H9 (cell line): ENCODE data around the gene PLCXD3. TPM values are rescaled to one million over a fixed set of nuclear protein-coding genes. Genes with fewer than 3 reads are reported as not detected.

ENCODE experiments used
- DNase-seq: peaks from one replicate; pipeline ENCODE4 v3.0.0-alpha.2; 2017
- H2AFZ ChIP-seq: one replicate; pipeline ENCODE4 v1.6.1; 2013; ENCODE audit warnings: mild to moderate bottlenecking, low read length, control low read depth, moderate library complexity
- H2AK5ac ChIP-seq: 2 replicates; pipeline ENCODE4 v1.6.1; 2013; ENCODE audit warnings: low read length, control low read depth, mixed read lengths; ENCODE audit not compliant: insufficient read length
- H2BK120ac ChIP-seq: one replicate; pipeline ENCODE4 v1.6.1; 2013; ENCODE audit warnings: low read depth, mild to moderate bottlenecking, low read length, control low read depth, inconsistent platforms; ENCODE audit not compliant: poor library complexity, severe bottlenecking
- H2BK12ac ChIP-seq: 2 replicates; pipeline ENCODE4 v1.6.1; 2013; ENCODE audit warnings: low read length, control low read depth, mixed read lengths, low read depth; ENCODE audit not compliant: insufficient read length
- H2BK15ac ChIP-seq: 2 replicates; pipeline ENCODE4 v1.6.1; 2013; ENCODE audit warnings: low read depth, low read length, control low read depth
- H2BK20ac ChIP-seq: one replicate; pipeline ENCODE4 v1.6.1; 2013; ENCODE audit warnings: low read depth, mild to moderate bottlenecking, low read length, control low read depth, inconsistent platforms; ENCODE audit not compliant: poor library complexity, severe bottlenecking
- H2BK5ac ChIP-seq: 2 replicates; pipeline ENCODE4 v1.6.1; 2013; ENCODE audit warnings: low read length, control low read depth, mixed read lengths; ENCODE audit not compliant: insufficient read length
- H3K14ac ChIP-seq: 2 replicates; pipeline ENCODE4 v1.6.1; 2013; ENCODE audit warnings: low read length, control low read depth; ENCODE audit not compliant: insufficient read depth
- H3K18ac ChIP-seq: 2 replicates; pipeline ENCODE4 v1.6.1; 2013; ENCODE audit warnings: low read depth, mild to moderate bottlenecking, mixed read lengths, low read length, control low read depth; ENCODE audit not compliant: insufficient read length
- H3K23ac ChIP-seq: 2 replicates; pipeline ENCODE4 v1.6.1; 2013; ENCODE audit warnings: low read length, control low read depth, mixed read lengths, low read depth; ENCODE audit not compliant: insufficient read length
- H3K23me2 ChIP-seq: 2 replicates; pipeline ENCODE4 v1.6.1; 2013; ENCODE audit warnings: low read depth, mild to moderate bottlenecking, mixed read lengths, low read length, control low read depth; ENCODE audit not compliant: insufficient read length, poor library complexity, severe bottlenecking
- H3K27ac ChIP-seq: 2 replicates; pipeline ENCODE4 v1.5.1; 2013; ENCODE audit warnings: low read length, control low read depth, mixed read lengths, low read depth; ENCODE audit not compliant: insufficient read length
- H3K27me3 ChIP-seq: 2 replicates; pipeline ENCODE4 v1.6.1; 2013; ENCODE audit warnings: low read length, control low read depth, inconsistent platforms; ENCODE audit not compliant: insufficient read depth
- H3K4ac ChIP-seq: 2 replicates; pipeline ENCODE4 v1.6.1; 2013; ENCODE audit warnings: low read depth, mild to moderate bottlenecking, control low read depth, inconsistent platforms, low read length, moderate library complexity
- H3K4me1 ChIP-seq: 2 replicates; pipeline ENCODE4 v1.6.1; 2013; ENCODE audit warnings: low read length, control low read depth, inconsistent platforms; ENCODE audit not compliant: insufficient read depth
- H3K4me2 ChIP-seq: 2 replicates; pipeline ENCODE4 v1.6.1; 2013; ENCODE audit warnings: low read length, control low read depth, mixed read lengths; ENCODE audit not compliant: insufficient read length, insufficient read depth
- H3K56ac ChIP-seq: 2 replicates; pipeline ENCODE4 v1.6.1; 2013; ENCODE audit warnings: low read depth, mild to moderate bottlenecking, mixed read lengths, low read length, control low read depth; ENCODE audit not compliant: insufficient read length
- H3K79me1 ChIP-seq: 2 replicates; pipeline ENCODE4 v1.6.1; 2013; ENCODE audit warnings: low read depth, mild to moderate bottlenecking, moderate library complexity, low read length, control low read depth, inconsistent platforms; ENCODE audit not compliant: insufficient read depth, poor library complexity, severe bottlenecking
- H3K79me2 ChIP-seq: 2 replicates; pipeline ENCODE4 v1.6.1; 2013; ENCODE audit warnings: low read length, control low read depth, inconsistent platforms; ENCODE audit not compliant: insufficient read depth
- H3K9ac ChIP-seq: 2 replicates; pipeline ENCODE4 v1.6.1; 2013; ENCODE audit warnings: low read length, control low read depth, mixed read lengths; ENCODE audit not compliant: insufficient read length; ENCODE audit errors: extremely low read depth
- H3K9me3 ChIP-seq: one replicate; pipeline ENCODE4 v1.6.1; 2013; ENCODE audit warnings: low read depth, low read length, inconsistent platforms; ENCODE audit not compliant: control insufficient read depth
- H3T11ph ChIP-seq: one replicate; pipeline ENCODE4 v1.6.1; 2013; ENCODE audit warnings: mild to moderate bottlenecking, low read length, control low read depth, inconsistent platforms
- H4K20me1 ChIP-seq: one replicate; pipeline ENCODE4 v1.6.1; 2013; ENCODE audit not compliant: control insufficient read depth, insufficient read length, insufficient read depth
- H4K5ac ChIP-seq: 2 replicates; pipeline ENCODE4 v1.6.1; 2013; ENCODE audit warnings: low read depth, mild to moderate bottlenecking, mixed read lengths, low read length, control low read depth; ENCODE audit not compliant: insufficient read length
- H4K8ac ChIP-seq: replicated peaks from 2 replicates; pipeline ENCODE4 v1.6.1; 2013; ENCODE audit warnings: low read length, control low read depth, mixed read lengths, low read depth; ENCODE audit not compliant: insufficient read length
- H4K91ac ChIP-seq: 2 replicates; pipeline ENCODE4 v1.6.1; 2013; ENCODE audit warnings: low read depth, mild to moderate bottlenecking, moderate library complexity, mixed read lengths, low read length, control low read depth; ENCODE audit not compliant: insufficient read length
- H3K27ac Mint-ChIP-seq, 3 experiments: 2 replicates in 2 of 3; 3 replicates in 1 of 3; pipeline ENCODE4 v1.8.0; 2020 to 2021; ENCODE audit warnings: mixed read lengths in 3 of 3, mild to moderate bottlenecking in 1 of 3, moderate library complexity in 1 of 3
- H3K27me3 Mint-ChIP-seq: 2 replicates; pipeline ENCODE4 v1.8.0; 2021; ENCODE audit warnings: low read depth, mild to moderate bottlenecking, moderate library complexity, mixed read lengths
- H3K36me3 Mint-ChIP-seq, 3 experiments: 2 replicates in 2 of 3; 3 replicates in 1 of 3; pipeline ENCODE4 v1.8.0; 2020 to 2021; ENCODE audit warnings: low read depth in 3 of 3, mixed read lengths in 3 of 3; ENCODE audit not compliant: insufficient read depth in 1 of 3
- H3K4me1 Mint-ChIP-seq, 2 experiments: 2 replicates each; pipeline ENCODE4 v1.8.0; 2020; ENCODE audit warnings: mixed read lengths in 2 of 2
- H3K4me3 Mint-ChIP-seq, 2 experiments: 2 replicates in 1 of 2; 3 replicates in 1 of 2; pipeline ENCODE4 v1.8.0; 2020 to 2021; ENCODE audit warnings: mild to moderate bottlenecking in 2 of 2, mixed read lengths in 2 of 2, moderate library complexity in 1 of 2
- H3K9me3 Mint-ChIP-seq, 2 experiments: 2 replicates in 1 of 2; 3 replicates in 1 of 2; pipeline ENCODE4 v1.8.0; 2020; ENCODE audit warnings: mild to moderate bottlenecking in 2 of 2, mixed read lengths in 2 of 2, moderate library complexity in 1 of 2
- CTCF ChIP-seq: fragments of 200-600 bp; sonication (generic); conservative IDR thresholded peaks from 3 replicates; pipeline ENCODE4 v1.8.0; 2021; ENCODE audit warnings: antibody characterized with exemption, mild to moderate bottlenecking
- WGBS: extraction: QIAGEN DNeasy Blood & Tissue Kit; methylation state at CpG from one replicate; pipeline ENCODE4 v1.1.7; 2013; ENCODE audit warnings: missing lambda C conversion rate, low lambda C conversion rate, mixed read lengths; ENCODE audit not compliant: insufficient read length; ENCODE audit errors: extremely low coverage; 5-methylcytosine and 5-hydroxymethylcytosine counted together
- total RNA-seq: library from RNA; stranded (reverse); gene quantifications from 2 replicates; pipeline ENCODE4 v1.2.1, GENCODE V29; 2021

PLCXD3 gene
- total RNA-seq, 1 experiment from 2014 or later, result not detected

- no peak overlapping the region for H4K91ac ChIP-seq
- H3K4me2 ChIP-seq, result no peak overlapping the region
- no peaks in the 10 kb centered on the region for H3K79me1 ChIP-seq
- H3K9me3 Mint-ChIP-seq, result no peaks in the 10 kb centered on the region
- no peak overlapping the region for H3K4ac ChIP-seq
- no peak for DNase-seq
- H4K5ac ChIP-seq, result no peak overlapping the region
- no peak overlapping the region for H2BK15ac ChIP-seq
- H2AFZ ChIP-seq, result no peak overlapping the region
- H2AK5ac ChIP-seq, result no peak overlapping the region
- H3K9ac ChIP-seq, result no peak overlapping the region
- WGBS, result no CpG with 5 or more reads among the region's 6 CpGs
- H3K36me3 Mint-ChIP-seq, result no peaks in the 10 kb centered on the region
- H3K23ac ChIP-seq, result no peak overlapping the region
- no peak overlapping the region for H2BK5ac ChIP-seq
- H3K4me3 Mint-ChIP-seq, result no peak overlapping the region
- H3K56ac ChIP-seq, result no peak overlapping the region
- no peak overlapping the region for H3K27ac Mint-ChIP-seq
- H3T11ph ChIP-seq, result no peak overlapping the region
- no peaks in the 10 kb centered on the region; the same call in 1 of the 2 replicates for H3K4me1 ChIP-seq
- no peak overlapping the region for H3K14ac ChIP-seq
- no peak overlapping the region for H3K18ac ChIP-seq
- no peaks in the 10 kb centered on the region for H3K23me2 ChIP-seq
- no peaks in the 10 kb centered on the region for H3K27me3 ChIP-seq
- no peak overlapping the region for H4K8ac ChIP-seq
- H3K4me1 Mint-ChIP-seq, result peaks cover 10 to 11% of the 10 kb centered on the region in 2 experiments
- no peaks in the 10 kb centered on the region for H3K79me2 ChIP-seq
- H3K27ac ChIP-seq, result no peak overlapping the region
- H3K9me3 ChIP-seq, result no peaks in the 10 kb centered on the region
- no peak overlapping the region for H2BK120ac ChIP-seq
- H3K27me3 Mint-ChIP-seq, result no peaks in the 10 kb centered on the region
- no peak overlapping the region for H2BK12ac ChIP-seq
- no peaks in the 10 kb centered on the region for H4K20me1 ChIP-seq
- TF ChIP-seq CTCF, result peak; percentile 30; the same call in 2 of the 3 replicates
- H2BK20ac ChIP-seq, result no peak overlapping the region
These were observed 9.4 kb upstream of the PLCXD3 start for GRCh38 chr5:41519801-41520200.
